ENCODE data around the gene USP21. TPM values are rescaled to one million over a fixed set of nuclear protein-coding genes. Genes with fewer than 3 reads are reported as not detected.
A peak's percentile ranks its signal among the peaks of the same experiment; 100 is the strongest.

The USP21 gene
- total and polyA plus RNA-seq, 2 of the 4 experiments (the other 2 are of a cell fraction): 6.3 to 23.8 TPM

DNA sequence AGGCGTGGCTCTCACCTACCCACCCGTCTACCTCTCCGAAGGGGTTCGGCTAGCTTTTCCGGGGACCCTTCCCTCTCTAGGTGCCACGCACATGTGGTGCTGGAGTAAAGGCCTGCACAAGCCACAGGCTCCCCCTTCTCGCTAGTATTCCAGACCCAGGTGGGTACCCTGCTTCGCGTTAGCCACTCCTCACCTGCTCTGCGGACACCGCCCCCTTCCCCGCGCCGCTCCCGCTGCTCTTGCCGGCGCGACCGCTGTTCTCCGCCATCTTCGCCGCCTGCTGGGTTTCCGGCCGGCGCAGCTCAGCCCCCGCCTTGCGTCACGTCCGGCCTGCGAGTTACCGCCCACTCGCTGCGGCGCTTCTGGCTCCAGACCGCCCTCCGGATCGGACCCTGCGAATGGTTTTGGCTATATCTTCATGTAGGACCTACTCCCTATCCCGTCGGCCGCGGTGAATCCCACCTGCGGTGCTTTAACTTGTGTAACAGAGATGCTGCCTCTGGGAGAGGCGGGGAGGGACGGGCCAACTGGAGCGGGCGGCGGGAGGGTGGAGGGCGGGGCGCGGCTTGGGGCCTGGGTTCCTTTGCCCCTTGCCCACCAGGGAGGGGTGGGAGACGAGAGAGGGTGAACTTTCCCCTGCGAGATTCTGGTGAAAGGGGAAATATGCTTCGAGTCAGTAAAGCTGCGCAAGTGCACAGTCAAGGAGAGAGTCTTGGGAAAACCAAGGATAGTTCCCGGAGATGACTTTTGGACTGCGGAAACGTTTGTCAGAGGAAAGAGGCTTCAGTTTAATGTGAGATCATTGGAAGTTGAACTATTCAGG is 41.3 kb upstream of the USP21 start, which contains the start of the genes NIT1 and PFDN2:
Gene NIT1, plus strand, starts transcription at position 347 of the 823 bp plus-strand sequence. Its CDS starts 72 bp downstream, at position 419.
Gene PFDN2, minus strand, starts transcription at position 279 of the 823 bp plus-strand sequence. Its CDS starts 11 bp downstream, at position 268.
- peak within 1 kb of the TSS; percentile 99 for H2AK9ac ChIP-seq (replicated peaks; ENCODE audit: low read depth, low read length, poor library complexity)
- peaks cover 40% of the 10 kb centered on the region for H4K20me1 ChIP-seq (ENCODE audit: insufficient read depth, low read length)
- peak within 1 kb of the TSS; percentile 66 for H2BK120ac ChIP-seq (ENCODE audit: low read depth, low read length)
- peak within 1 kb of the TSS; percentile 41 for H4K5ac ChIP-seq (ENCODE audit: low read depth, low read length)
- intact Hi-C loops (cut with micrococcal nuclease): loop anchor here (1.0 kb wide), 1 partner anchor 14 kb away; the partner anchor contains the start of gene DEDD
- H3K4ac ChIP-seq (ENCODE audit: low read depth, low read length): peak within 1 kb of the TSS; percentile 95
- peak within 1 kb of the TSS; percentile 78 for H3K56ac ChIP-seq (ENCODE audit: extremely low read depth, insufficient read depth, low read length)
- H3K18ac ChIP-seq (ENCODE audit: low read depth, low read length): peak within 1 kb of the TSS; percentile 5; the same call in 1 of the 2 replicates
- H3K36me3 ChIP-seq (ENCODE audit: control insufficient read depth, insufficient read depth, low read length): peaks cover 33% of the 10 kb centered on the region
- dilution Hi-C loops (cut with HindIII; ENCODE audit: low sequenced_read_pairs, unreplicated experiment): no loop called here
- H2BK15ac ChIP-seq (ENCODE audit: low read depth, low read length): no peak within 1 kb of the TSS
- peak within 1 kb of the TSS; percentile 96 for H2AFZ ChIP-seq (replicated peaks; ENCODE audit: low read length, poor library complexity)
- H2AK5ac ChIP-seq (ENCODE audit: low read depth, low read length): peak within 1 kb of the TSS; percentile 97
- BruUV-seq (replicated peaks): no TSS peak
- ChIA-PET CTCF (interaction anchor here (0.9 to 1.4 kb wide), 2 partner anchors 17 to 125 kb away, joined by 3 read pairs; no protein-coding TSS in a partner anchor), POLR2A (ENCODE audit: unreplicated experiment) (interaction anchor here (1.4 kb wide), 1 partner anchor 15 kb away, joined by 9 read pairs; the partner anchor contains the start of gene DEDD)
- H2BK20ac ChIP-seq (ENCODE audit: low read depth, low read length): peak within 1 kb of the TSS; percentile 11; the same call in 1 of the 2 replicates
- peaks cover 27 to 84% of the 10 kb centered on the region in 2 experiments for H3K79me1 ChIP-seq (ENCODE audit: low read depth in 1 of 2, low read length in 2 of 2)
- DNase-seq: peak; percentile 85
- peak within 1 kb of the TSS; percentile 87 for H3K4me3 ChIP-seq (ENCODE audit: insufficient read depth, low read depth, low read length)
- H3K9ac ChIP-seq (ENCODE audit: low read depth, low read length): peak within 1 kb of the TSS; percentile 90
- peak within 1 kb of the TSS; percentile 94 for H3K14ac ChIP-seq (replicated peaks; ENCODE audit: low read depth, low read length)
- peaks cover 27% of the 10 kb centered on the region for H3K9me1 ChIP-seq (ENCODE audit: insufficient read depth, low read length)
- peak within 1 kb of the TSS; percentile 82 for H3K27ac ChIP-seq (ENCODE audit: insufficient read depth, low read length)
- in situ Hi-C loops (cut with MboI; ENCODE audit: low sequenced_read_pairs): no loop called here
- H3K4me2 ChIP-seq (ENCODE audit: low read depth, low read length): peak within 1 kb of the TSS; percentile 88
- H3K4me1 ChIP-seq (ENCODE audit: control insufficient read depth, insufficient read depth, low read length): peaks cover 16% of the 10 kb centered on the region
- H3K23ac ChIP-seq (ENCODE audit: low read depth, low read length): peak within 1 kb of the TSS; percentile 94
- H4K8ac ChIP-seq (ENCODE audit: low read depth in 2 of 2, low read length in 2 of 2): peak within 1 kb of the TSS; percentile 78 to 93
- no peaks in the 10 kb centered on the region for H3K27me3 ChIP-seq (ENCODE audit: control insufficient read depth, insufficient read depth, low read length)
- no peaks in the 10 kb centered on the region for H3K9me3 ChIP-seq (ENCODE audit: control insufficient read depth, insufficient read depth, low read length)
- H2BK5ac ChIP-seq (ENCODE audit: low read depth, low read length, poor library complexity, severe bottlenecking): peak within 1 kb of the TSS; percentile 82
- 0% methylated on average over 25 of the region's 58 CpGs; no CpG with 5 or more reads in 1 of the 2 experiments for WGBS, 2 experiments (ENCODE audit: extremely low coverage in 2 of 2, insufficient read length in 1 of 2)
- peak; percentile 87 for ATAC-seq (ENCODE audit: low read depth)
- peak within 1 kb of the TSS; percentile 88 for H4K91ac ChIP-seq (ENCODE audit: insufficient read depth, low read depth, low read length)
- TF ChIP-seq MXI1 (IDR thresholded peaks at IDR 0.05; ENCODE audit: borderline replicate concordance, low read depth, low read length) (peak; percentile 78; the same call in 1 of the 2 replicates), RCOR1 (IDR thresholded peaks at IDR 0.05; ENCODE audit: insufficient replicate concordance, low read length) (no peak), NFE2L2 (IDR thresholded peaks at IDR 0.05; ENCODE audit: low read depth, low read length) (no peak), FOS (IDR thresholded peaks at IDR 0.05; ENCODE audit: low read depth, low read length) (no peak), SMC3 (IDR thresholded peaks at IDR 0.05; ENCODE audit: low read depth, low read length) (no peak), BHLHE40 (IDR thresholded peaks at IDR 0.05; ENCODE audit: low read depth, low read length) (no peak), MAFK (IDR thresholded peaks at IDR 0.05; ENCODE audit: low read depth, low read length) (no peak), MAZ (IDR thresholded peaks at IDR 0.05; ENCODE audit: borderline replicate concordance, low read depth, low read length) (peak; percentile 86; the same call in 1 of the 2 replicates), POLR2A (IDR thresholded peaks at IDR 0.05; ENCODE audit: low read depth, low read length) (peak; percentile 94), CEBPB (IDR thresholded peaks at IDR 0.05; ENCODE audit: low read depth, low read length) (peak; percentile 71), CHD1 (IDR thresholded peaks at IDR 0.05; ENCODE audit: low read depth, low read length) (no peak), RAD21 (IDR thresholded peaks at IDR 0.05; ENCODE audit: low read length) (0 out of 2 replicates have a peak, but pooled peaks have one; percentile 2)
- TF ChIP-seq, protein P1, sequence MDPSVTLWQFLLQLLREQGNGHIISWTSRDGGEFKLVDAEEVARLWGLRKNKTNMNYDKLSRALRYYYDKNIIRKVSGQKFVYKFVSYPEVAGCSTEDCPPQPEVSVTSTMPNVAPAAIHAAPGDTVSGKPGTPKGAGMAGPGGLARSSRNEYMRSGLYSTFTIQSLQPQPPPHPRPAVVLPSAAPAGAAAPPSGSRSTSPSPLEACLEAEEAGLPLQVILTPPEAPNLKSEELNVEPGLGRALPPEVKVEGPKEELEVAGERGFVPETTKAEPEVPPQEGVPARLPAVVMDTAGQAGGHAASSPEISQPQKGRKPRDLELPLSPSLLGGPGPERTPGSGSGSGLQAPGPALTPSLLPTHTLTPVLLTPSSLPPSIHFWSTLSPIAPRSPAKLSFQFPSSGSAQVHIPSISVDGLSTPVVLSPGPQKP (IDR thresholded peaks at IDR 0.05; ENCODE audit: borderline replicate concordance, low read depth, low read length): no peak
- TF ChIP-seq, protein P2, sequence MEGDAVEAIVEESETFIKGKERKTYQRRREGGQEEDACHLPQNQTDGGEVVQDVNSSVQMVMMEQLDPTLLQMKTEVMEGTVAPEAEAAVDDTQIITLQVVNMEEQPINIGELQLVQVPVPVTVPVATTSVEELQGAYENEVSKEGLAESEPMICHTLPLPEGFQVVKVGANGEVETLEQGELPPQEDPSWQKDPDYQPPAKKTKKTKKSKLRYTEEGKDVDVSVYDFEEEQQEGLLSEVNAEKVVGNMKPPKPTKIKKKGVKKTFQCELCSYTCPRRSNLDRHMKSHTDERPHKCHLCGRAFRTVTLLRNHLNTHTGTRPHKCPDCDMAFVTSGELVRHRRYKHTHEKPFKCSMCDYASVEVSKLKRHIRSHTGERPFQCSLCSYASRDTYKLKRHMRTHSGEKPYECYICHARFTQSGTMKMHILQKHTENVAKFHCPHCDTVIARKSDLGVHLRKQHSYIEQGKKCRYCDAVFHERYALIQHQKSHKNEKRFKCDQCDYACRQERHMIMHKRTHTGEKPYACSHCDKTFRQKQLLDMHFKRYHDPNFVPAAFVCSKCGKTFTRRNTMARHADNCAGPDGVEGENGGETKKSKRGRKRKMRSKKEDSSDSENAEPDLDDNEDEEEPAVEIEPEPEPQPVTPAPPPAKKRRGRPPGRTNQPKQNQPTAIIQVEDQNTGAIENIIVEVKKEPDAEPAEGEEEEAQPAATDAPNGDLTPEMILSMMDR (conservative IDR thresholded peaks at IDR 0.05; ENCODE audit: low read depth, low read length): no peak

Data from IMR-90 (cell line).